Natural killer cell (primary cell): Measurements from ENCODE around the gene PLCG2. TPM values are rescaled to one million over a fixed set of nuclear protein-coding genes. Genes with fewer than 3 reads are reported as not detected.
"Not testable (repeated sequence)": the region's sequence is repeated elsewhere in the genome, so short reads cannot be mapped to it uniquely, and the experiment has no call there.

ENCODE experiments used
- ATAC-seq, 3 donors: fragments of 150-1000 bp in 2 of 3; fragments of 200-7000 bp in 1 of 3; cut with Tn5 transposase; 1 replicate in 1 of 3; 2 replicates in 2 of 3; pipeline ENCODE4 v1.10.0; 2021; ENCODE audit warnings: mild to moderate bottlenecking in 2 of 3, moderate library complexity in 2 of 3
- DNase-seq, 2 donors: peaks; one replicate each; pipeline versions ENCODE4 v3.0.0 to v3.0.0-alpha.2; 2013 to 2021; ENCODE audit warnings: mixed read lengths in 1 of 2
- H3K27ac ChIP-seq: one replicate; pipeline ENCODE4 v1.5.1; 2013; ENCODE audit warnings: mild to moderate bottlenecking, low read length
- H3K27me3 ChIP-seq: one replicate; pipeline ENCODE4 v1.6.1; 2013; ENCODE audit warnings: low read length; ENCODE audit not compliant: control insufficient read depth, insufficient read depth
- H3K36me3 ChIP-seq: one replicate; pipeline ENCODE4 v1.6.1; 2013; ENCODE audit warnings: low read length; ENCODE audit not compliant: control insufficient read depth, insufficient read depth
- H3K4me1 ChIP-seq: one replicate; pipeline ENCODE4 v1.6.1; 2013; ENCODE audit warnings: low read length; ENCODE audit not compliant: control insufficient read depth, insufficient read depth
- H3K4me3 ChIP-seq: one replicate; pipeline ENCODE4 v1.5.1; 2013; ENCODE audit warnings: low read length
- H3K9me3 ChIP-seq: one replicate; pipeline ENCODE4 v1.6.1; 2013; ENCODE audit warnings: low read length; ENCODE audit not compliant: control insufficient read depth, insufficient read depth
- H3K27ac Mint-ChIP-seq, 2 donors: one replicate each; pipeline ENCODE4 v1.8.0; 2022; ENCODE audit warnings: mild to moderate bottlenecking in 2 of 2, mixed read lengths in 2 of 2, moderate library complexity in 1 of 2
- H3K27me3 Mint-ChIP-seq, 2 donors: one replicate each; pipeline ENCODE4 v1.8.0; 2022; ENCODE audit warnings: low read depth in 2 of 2, mixed read lengths in 2 of 2
- H3K36me3 Mint-ChIP-seq: one replicate; pipeline ENCODE4 v1.8.0; 2022; ENCODE audit warnings: mixed read lengths
- H3K4me1 Mint-ChIP-seq, 2 donors: one replicate each; pipeline ENCODE4 v1.8.0; 2022; ENCODE audit warnings: mixed read lengths in 2 of 2
- H3K4me3 Mint-ChIP-seq: one replicate; pipeline ENCODE4 v1.8.0; 2022; ENCODE audit warnings: mild to moderate bottlenecking, moderate library complexity, mixed read lengths
- H3K9me3 Mint-ChIP-seq, 2 donors: one replicate each; pipeline ENCODE4 v1.8.0; 2022; ENCODE audit warnings: mixed read lengths in 2 of 2
- WGBS: methylation state at CpG from one replicate; pipeline ENCODE4 v1.1.7; 2013; ENCODE audit warnings: missing lambda C conversion rate; ENCODE audit not compliant: insufficient coverage; 5-methylcytosine and 5-hydroxymethylcytosine counted together
- intact Hi-C: fragments of 100-400 bp; cut with micrococcal nuclease; formaldehyde crosslinking; loops from one replicate; pipeline ENCODE4 v1.14.2; 2022
- total RNA-seq, 4 donors: library from RNA; stranded (reverse); fragments of 120-200 nt in 1 of 4; gene quantifications; one replicate each; pipeline versions ENCODE4 v1.2.3 to v1.2.4, GENCODE V29; 2013 to 2022
- TF ChIP-seq, protein P1 (sequence below): fragments of 200-600 bp; IDR thresholded peaks from one replicate; pipeline ENCODE4 v1.8.0; 2022; ENCODE audit warnings: antibody characterized with exemption

The PLCG2 gene
- total RNA-seq, 3 donors from 2014 or later (not counting 1 experiment from before 2014, with no cell fraction given): 250 to 298 (median 285) TPM

DNA sequence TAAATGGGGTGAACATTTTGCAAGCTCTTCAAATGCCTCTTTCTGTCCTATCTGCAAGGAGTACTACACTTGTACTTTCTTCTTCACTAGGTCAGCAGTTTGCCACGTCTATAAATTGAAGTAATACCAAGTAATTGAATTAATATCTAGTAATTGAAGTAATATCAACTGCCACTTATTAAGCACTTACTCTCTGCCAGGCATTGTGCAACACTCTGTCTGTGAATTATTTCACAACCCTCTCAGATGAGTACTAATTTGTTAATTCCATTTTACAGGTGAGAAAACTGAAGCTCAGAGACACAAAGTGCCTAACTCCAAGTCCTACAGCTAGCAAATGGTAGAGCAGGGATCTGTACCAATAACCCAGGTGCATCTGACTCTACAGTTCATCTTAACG, 228.1 kb downstream of the PLCG2 start:
- peaks cover 0 to 2% of the 10 kb centered on the region in 2 donors for H3K27me3 Mint-ChIP-seq
- no peaks in the 10 kb centered on the region for H3K9me3 Mint-ChIP-seq
- ATAC-seq (no peak), DNase-seq (no peak)
- intact Hi-C loops: no loop called here
- H3K27ac ChIP-seq: no peak overlapping the region
- peaks cover 5% of the 10 kb centered on the region for H3K9me3 ChIP-seq
- no peak overlapping the region for H3K4me3 ChIP-seq
- peaks cover 15% of the 10 kb centered on the region for H3K4me1 ChIP-seq
- H3K27ac Mint-ChIP-seq: no peak overlapping the region
- no peak overlapping the region for H3K4me3 Mint-ChIP-seq
- H3K4me1 Mint-ChIP-seq: peaks cover 37 to 43% of the 10 kb centered on the region in 2 donors
- WGBS: 100% methylated on average over 1 of the region's 2 CpGs
- TF ChIP-seq, protein P1, sequence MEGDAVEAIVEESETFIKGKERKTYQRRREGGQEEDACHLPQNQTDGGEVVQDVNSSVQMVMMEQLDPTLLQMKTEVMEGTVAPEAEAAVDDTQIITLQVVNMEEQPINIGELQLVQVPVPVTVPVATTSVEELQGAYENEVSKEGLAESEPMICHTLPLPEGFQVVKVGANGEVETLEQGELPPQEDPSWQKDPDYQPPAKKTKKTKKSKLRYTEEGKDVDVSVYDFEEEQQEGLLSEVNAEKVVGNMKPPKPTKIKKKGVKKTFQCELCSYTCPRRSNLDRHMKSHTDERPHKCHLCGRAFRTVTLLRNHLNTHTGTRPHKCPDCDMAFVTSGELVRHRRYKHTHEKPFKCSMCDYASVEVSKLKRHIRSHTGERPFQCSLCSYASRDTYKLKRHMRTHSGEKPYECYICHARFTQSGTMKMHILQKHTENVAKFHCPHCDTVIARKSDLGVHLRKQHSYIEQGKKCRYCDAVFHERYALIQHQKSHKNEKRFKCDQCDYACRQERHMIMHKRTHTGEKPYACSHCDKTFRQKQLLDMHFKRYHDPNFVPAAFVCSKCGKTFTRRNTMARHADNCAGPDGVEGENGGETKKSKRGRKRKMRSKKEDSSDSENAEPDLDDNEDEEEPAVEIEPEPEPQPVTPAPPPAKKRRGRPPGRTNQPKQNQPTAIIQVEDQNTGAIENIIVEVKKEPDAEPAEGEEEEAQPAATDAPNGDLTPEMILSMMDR: no peak
- H3K36me3 Mint-ChIP-seq: no peaks in the 10 kb centered on the region
- H3K36me3 ChIP-seq: no peaks in the 10 kb centered on the region
- H3K27me3 ChIP-seq: peaks cover 3% of the 10 kb centered on the region

DNA sequence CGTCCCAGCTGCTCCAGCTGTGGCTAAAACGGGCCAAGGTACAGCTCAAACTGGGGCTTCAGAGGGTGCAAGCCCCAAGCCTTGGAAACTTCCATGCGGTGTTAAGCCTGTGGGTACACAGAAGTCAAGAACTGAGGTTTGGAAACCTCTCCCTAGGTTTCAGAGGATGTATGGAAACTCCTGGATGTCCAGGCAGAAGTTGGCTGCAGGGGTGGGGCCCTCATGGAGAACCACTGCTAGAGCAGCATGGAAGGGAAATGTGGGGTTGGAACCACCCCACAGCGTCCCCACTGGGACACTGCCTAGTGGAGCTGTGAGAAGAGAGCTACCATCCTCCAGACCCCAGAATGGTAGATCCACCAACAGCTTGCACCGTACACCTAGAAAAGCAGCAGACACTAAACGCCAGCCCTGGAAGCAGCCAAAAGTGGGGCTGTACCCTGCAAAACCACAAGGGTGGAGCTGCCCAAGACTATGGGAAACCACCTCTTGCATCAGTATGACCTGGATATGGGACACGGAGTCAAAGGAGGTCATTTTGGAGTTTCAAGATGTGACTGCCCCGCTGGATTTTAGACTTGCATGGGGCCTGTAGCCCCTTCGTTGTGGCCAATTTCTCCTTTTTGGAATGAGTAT, 230.0 kb downstream of the PLCG2 start:
- intact Hi-C loops: no loop called here
- H3K27ac Mint-ChIP-seq: no peak overlapping the region
- Histone ChIP-seq H3K9me3 (peaks cover 5% of the 10 kb centered on the region), H3K4me1 (peaks cover 15% of the 10 kb centered on the region), H3K4me3 (no peak overlapping the region), H3K27me3 (peaks cover 3% of the 10 kb centered on the region), H3K27ac (no peak overlapping the region), H3K36me3 (no peaks in the 10 kb centered on the region)
- peaks cover 31 to 42% of the 10 kb centered on the region in 2 donors for H3K4me1 Mint-ChIP-seq
- TF ChIP-seq, protein P1: no peak
- no peaks in the 10 kb centered on the region for H3K9me3 Mint-ChIP-seq
- H3K36me3 Mint-ChIP-seq: no peaks in the 10 kb centered on the region
- ATAC-seq (no peak), DNase-seq (no peak)
- H3K27me3 Mint-ChIP-seq: peaks cover 4 to 12% of the 10 kb centered on the region in 2 donors
- H3K4me3 Mint-ChIP-seq: peak overlapping the region; percentile 21
- WGBS: 91% methylated on average over 9 of the region's 9 CpGs

DNA sequence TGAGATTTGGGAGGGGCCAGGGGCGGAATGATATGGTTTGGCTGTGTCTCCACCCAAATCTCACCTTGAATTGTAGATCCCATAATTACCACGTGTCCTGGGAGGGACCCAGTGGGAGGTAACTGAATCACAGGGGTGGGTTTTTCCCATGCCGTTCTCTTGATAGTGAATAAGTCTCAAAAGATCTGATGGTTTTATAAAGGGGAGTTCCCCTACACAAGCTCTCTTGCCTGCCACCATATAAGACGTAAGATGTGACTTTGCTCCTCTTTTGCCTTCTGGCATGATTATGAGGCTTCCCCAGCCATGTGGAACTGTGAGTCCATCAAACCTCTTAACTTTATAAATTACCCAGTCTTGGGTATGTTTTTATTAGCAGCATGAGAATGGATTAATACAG, 230.7 kb downstream of the PLCG2 start:
- H3K27ac ChIP-seq, H3K9me3 ChIP-seq, ATAC-seq, H3K9me3 Mint-ChIP-seq, H3K27me3 ChIP-seq, H3K36me3 Mint-ChIP-seq, DNase-seq, H3K4me3 ChIP-seq, intact Hi-C loops, H3K36me3 ChIP-seq: not testable (repeated sequence)
- Mint-ChIP-seq H3K27ac (peak overlapping the region in 1 of 2 donors; percentile 71), H3K4me3 (peak overlapping the region; percentile 21), H3K4me1 (peaks cover 31 to 42% of the 10 kb centered on the region in 2 donors), H3K27me3 (peaks cover 7 to 14% of the 10 kb centered on the region in 2 donors)
- H3K4me1 ChIP-seq: peaks cover 15% of the 10 kb centered on the region
- 100% methylated on average over 2 of the region's 4 CpGs for WGBS

DNA sequence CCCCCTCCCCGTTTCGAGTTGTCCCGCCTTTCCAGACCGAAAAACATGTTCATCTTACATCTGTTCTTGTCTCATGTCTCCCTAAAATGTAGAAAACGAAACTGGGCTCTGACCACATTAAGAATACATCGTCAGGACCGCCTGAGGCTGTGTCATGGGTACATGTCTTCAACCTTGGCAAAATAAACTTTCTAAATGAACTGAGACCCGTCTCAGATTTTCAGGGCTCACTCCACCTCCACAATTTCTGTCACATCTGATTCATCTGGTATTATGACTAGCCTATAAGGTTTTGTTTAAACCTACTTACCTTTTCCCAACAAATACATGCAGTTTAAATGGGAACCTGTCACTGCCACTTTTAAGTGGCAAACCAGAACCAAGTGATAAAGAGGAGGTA, 231.6 kb downstream of the PLCG2 start:
- Histone ChIP-seq H3K36me3 (no peaks in the 10 kb centered on the region), H3K4me1 (peaks cover 15% of the 10 kb centered on the region), H3K4me3 (peak overlapping the region; percentile 57), H3K27me3 (peaks cover 12% of the 10 kb centered on the region), H3K9me3 (peaks cover 5% of the 10 kb centered on the region), H3K27ac (no peak overlapping the region)
- Mint-ChIP-seq H3K36me3 (no peaks in the 10 kb centered on the region), H3K27me3 (peaks cover 14 to 23% of the 10 kb centered on the region in 2 donors), H3K4me1 (peaks cover 31 to 38% of the 10 kb centered on the region in 2 donors), H3K4me3 (peak overlapping the region; percentile 95), H3K27ac (peak overlapping the region; percentile 71 to 92), H3K9me3 (peaks cover 0 to 2% of the 10 kb centered on the region in 2 donors)
- ATAC-seq (no peak), DNase-seq (peak in 1 of 2 donors; percentile 5)
- intact Hi-C loops: no loop called here
- WGBS: 80% methylated on average over 8 of the region's 8 CpGs
- TF ChIP-seq, protein P1: no peak
